ENCODE data around the gene SPATS2L. TPM values are rescaled to one million over a fixed set of nuclear protein-coding genes. Genes with fewer than 3 reads are reported as not detected.

The SPATS2L gene
- total RNA-seq, 1 donor from 2014 or later: 51.0 TPM

DNA sequence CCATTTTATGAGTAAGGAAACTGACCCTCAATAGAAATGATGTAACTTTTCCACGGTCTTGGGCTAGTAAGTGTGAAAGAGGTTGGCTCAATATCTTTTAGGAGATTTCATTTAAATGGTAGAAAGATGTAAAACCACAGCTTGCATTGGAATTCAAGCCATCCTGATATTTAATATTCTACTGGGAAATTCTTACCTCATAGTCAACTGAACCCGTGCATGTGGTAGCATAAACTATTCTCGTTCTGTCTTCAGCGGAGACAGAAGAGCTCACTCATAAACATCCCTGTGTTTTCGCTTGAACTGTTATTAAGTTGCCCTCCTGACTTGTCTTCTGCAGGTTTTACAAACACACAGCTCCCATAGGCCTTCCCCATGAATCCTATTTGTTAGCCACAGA lies 8.5 kb upstream of the SPATS2L start:
- ATAC-seq: no peak

DNA sequence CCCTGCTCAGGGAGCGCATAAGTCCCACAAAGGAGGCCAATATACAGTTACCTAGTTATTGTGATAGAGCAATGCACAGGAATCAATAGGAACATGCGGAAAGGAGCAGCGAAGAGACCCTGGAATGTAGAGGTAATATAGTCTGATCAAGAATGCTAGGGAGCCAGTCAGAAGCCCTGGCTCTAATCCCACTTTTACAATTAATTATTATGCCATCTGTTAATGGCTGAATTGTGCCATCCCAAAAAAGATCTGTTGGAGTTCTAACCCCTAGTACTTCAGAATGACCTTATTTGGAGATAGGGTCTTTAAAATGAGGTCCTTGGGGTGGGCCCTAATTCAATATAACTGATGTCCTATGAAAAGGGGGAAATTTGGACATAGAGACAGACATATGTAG lies 7.7 kb upstream of the SPATS2L start:
- no peak for ATAC-seq

DNA sequence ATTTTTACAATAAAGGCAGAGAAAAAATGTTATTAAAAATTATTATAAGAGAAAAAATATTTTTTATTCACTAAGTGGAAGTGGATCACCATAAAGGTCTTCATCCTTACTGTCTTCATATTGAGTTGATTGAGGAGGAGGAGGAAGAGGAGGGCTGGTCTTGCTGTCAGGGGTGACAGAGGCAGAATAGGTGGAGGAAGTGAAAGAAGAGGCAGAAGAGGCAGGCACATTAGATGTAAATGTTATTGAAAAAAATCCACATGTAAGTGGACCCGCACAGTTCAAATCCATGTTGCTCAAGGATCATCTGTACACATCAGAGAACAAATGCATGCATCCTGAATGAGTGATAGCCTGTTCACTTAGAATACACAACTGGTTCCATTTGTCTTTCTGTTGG lies 6.4 kb upstream of the SPATS2L start:
- no peak for ATAC-seq

DNA sequence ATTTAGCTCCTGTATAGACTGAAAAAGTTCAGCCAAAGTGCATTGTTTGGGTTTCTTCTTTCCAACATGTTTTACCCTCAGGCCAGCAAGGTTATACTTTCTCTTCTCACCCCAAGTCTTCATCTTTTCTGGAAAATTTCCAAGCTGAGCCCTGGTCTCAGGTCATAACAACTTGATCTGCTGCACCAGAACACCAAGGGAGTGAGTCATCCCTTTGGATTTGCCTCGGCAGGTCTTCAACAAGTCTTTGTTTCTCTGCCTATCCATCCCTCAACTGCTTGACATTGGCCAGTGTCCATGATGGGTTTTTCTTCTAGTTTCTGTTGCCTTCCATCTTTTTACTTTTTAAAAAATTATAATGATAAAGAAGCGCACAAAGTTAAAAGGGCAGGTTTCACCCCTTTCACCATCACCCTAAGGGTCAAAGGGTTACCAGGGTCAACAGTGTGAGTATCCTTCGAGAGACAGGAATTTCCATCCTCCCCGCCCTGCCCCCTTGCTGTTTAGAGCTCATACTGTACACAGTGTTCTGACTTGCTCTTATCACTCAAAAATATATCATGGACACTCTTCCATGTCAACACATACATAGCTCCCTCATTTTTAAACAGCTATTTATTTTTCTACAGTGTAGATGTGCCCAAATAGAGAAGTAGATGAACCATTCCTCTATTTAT lies 5.7 kb upstream of the SPATS2L start:
- peak; percentile 81 for ATAC-seq

DNA sequence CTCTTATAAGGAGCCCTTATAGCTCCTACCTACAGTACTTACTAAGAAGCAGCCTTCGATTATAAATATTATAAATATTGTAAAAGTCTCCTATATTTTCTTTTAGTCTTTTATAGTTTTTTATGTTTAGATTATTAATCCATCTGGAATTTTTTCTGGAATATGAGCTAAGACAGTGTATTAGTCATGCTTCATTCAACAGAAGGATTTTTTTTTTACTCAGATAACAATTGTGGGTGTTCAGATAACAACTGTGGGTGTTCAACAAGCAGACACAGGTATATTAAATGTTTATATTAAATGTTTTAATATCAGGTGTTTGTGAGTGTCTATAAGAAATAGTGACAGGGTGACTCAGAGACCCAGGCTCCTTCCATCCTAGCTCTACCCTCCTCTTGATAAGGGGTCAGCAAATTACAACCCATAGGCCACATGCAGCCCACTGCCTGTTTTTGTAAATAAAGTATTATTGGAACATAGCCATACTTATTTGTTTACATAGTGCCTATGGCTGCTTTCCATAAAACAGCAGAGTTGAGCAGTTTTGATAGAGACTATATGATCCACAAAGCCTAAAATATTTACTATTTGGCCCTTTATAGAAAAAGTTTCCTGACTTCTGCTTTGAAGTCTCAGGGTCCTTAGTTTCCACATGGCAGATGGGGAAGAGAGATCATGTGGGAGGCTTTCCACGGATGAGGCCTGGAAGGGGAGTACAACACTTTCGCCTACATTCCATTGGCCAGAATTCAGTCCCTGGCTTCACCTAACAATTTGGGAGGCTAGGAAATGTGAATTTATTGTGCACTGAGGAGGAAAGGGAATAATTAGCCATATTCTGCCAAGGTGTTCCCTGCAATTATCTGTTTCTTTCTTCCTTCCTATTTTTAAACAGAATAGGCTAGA lies 4.3 kb upstream of the SPATS2L start:
- ATAC-seq: no peak

DNA sequence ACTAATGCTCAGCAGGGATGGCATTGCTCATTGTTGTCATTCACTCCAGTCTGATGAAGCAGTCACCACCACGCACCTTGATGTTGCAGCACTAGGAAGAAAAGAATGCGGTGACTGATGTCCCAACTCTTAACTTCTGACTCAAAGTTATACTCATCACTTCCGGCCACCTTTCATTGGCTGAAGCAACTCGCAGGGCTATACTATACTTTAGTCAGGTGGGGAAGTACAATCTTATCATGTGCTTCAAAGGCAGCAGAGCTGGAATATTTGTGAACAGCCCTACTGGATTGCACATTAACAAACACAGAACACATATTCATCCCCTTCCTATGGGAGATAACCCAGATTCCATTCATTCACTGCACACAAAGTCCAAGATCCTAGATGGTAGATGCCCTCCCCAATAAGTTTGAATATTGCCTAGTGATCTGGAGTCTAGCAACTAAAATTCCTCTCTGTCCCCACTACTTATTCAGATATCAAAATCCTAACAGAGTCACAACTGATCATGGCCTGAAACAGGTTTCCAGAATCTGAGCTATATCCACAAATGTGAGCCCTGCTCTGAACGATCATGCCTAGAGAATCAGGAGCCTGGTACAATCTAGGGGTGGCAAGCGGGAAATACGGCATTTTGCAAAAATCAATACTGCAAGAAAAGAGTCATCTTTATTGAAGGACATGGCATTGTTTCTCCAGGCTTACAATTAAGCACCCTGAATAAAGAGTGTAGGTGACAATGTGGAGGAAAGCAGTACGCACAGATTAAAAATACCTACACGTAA lies 3.4 kb upstream of the SPATS2L start:
- peak; percentile 85 for ATAC-seq

DNA sequence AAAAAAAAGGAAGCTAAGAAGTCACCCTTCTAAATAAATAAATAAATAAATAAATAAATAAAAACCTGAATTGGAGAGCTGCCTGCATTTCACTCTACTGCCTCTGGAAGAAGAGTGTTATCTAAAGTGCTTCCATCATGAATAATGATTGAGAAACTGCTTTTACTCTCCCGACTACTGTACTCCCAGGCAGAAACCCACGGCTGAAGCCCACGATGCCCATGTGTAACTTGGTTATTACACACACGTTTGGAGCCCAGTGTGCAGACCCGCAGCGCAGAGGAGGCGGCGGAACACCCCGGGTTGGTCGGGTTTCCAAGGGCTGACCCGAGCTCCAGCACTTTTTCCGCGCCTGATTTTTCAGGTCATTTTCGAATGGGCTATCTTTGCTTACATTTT lies 697 bp upstream of the SPATS2L start:
- no peak for ATAC-seq

DNA sequence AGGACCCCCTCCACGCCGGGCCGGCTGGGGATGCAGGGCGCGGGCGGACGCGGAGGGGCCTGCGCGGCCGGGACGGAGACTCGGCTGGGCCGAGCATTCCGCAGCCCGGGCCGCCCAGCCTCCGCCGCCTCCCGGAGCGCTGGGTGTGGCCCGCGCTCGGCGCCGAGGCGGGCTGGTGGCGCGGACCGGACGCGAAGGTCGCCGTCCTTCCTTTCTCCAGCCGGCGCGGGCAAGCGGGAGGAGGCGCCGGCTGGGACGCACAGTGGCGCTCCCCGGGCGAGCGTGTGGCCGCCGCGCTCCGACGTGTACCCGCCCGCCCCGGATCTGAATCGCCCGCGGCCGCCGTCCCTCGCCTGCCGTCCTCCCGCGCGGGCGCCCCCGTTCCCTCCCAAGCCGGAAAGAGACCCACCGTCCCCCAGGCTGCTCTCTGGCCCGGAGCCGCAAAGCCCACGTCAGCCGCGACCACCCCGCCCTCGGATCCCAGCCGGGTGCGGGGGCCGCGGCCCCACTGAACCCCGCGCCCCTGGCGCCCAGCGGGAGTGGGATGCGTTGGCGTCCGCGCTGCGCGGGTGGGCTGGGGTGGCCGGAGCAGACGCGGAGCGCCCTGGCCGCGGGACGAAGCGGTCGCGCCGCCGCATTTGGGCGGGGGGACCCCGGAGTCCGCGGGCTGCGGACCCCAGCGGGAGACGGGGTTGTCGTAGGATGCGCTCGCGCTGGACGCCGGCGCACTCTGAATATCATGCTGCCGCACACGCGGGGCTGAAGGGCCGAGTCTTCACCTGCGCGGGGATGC lies 634 bp downstream of the SPATS2L start:
- ATAC-seq: peak; percentile 64

DNA sequence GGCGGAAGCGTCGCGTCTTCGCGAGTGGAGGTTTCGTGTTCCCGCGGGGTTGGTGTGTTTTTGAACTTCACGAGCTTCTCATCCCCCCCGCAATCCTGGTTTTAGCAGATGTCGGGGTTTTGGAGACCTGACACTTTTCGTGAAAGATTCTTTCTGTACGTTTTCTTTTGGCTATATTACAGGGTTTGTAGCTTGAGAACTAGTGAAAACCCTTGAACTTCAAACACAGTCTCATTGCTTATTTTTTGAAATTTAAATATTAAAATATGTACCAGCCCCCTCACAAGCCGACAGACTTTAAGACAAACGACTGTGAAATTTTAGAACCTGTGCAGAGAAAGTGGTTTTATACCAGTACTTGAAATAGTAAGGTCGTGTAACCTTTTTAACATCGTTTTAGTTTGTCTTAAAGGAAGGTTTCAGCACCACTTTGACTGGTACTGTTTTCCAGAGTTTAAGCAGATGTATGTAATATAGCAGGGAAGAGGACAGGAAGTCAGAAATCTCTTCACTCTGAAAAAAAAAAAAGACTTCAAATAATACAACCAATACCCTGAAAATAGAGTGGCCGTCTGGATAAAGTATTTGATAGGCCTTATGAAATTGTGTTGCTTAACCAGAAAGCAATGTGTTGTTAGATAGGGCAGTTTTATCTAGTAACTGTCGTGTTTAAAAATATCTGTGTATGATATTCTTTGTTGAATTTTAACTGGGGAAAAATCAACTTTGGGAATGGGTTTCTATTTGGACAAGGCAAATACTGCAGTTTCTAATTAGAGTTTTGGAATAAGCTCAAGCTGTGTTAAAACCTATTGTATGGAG lies 1.4 kb downstream of the SPATS2L start:
- ATAC-seq: no peak

DNA sequence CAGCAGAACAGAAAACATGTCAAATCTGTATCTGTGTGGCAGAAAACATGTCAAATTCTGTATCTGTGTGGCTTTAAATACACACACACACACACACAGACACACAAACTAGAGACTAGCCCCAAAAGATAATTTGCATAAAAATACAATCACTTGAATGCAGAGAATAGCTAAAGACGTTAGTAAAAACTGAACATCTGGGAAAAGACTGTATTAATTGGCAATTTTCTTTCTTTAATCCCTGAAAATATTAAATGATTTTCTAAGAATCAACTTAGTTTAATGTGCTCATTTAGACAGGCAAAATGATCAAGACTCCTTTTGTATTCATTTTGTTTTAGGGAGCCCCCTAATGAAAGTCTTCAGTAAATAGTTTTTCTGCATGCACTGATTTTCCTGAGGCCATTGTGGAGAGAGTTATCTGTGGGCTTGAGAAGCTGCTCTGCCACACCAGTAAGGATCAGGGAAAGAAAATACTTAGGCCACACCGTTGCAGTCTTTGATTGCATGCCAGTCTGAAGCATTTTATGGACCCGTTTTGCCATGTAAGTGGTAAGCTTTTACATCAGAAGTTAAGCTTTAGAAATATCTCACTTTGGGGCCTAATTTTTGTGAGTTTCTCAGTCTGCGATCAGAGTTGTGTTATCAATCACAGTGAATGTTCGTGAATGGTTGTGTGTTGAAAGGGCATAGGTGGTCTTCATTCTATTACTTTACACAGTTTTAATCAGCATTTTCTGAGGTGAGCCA lies 2.2 kb downstream of the SPATS2L start:
- no peak for ATAC-seq

DNA sequence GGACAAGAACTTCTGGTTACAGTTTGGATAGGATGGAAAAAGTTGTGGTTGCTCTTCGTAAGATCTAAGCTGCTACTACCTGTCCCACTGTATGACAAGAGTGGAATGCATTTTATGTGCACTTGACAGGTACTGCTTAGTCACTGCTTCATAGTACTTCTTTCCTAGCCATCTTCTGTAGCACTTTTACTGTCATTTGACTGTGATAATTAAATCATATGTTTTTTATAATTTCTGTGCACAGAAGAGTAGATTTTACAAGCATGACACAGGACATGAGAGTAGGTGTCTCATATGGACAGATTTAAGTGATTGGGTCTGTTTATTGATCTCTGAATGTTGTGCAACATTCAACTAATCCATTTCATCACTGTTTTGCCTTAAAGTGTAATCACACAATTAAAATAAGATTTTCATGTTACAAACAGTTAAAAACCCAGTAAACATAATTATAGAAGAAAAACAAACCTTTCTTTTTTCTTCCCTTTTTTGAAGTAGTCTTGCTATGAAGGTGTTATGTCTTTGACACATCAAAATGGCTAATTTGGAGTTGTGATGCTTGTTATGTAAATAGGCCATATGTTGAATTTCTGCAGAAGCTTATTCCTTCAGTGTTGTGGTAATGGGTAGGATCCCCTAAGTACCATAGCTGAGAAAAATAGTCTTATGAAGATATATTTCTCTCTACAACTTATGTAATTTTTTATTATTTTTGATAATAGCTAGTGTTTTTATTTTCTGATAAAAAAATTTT lies 3.0 kb downstream of the SPATS2L start:
- ATAC-seq: no peak

DNA sequence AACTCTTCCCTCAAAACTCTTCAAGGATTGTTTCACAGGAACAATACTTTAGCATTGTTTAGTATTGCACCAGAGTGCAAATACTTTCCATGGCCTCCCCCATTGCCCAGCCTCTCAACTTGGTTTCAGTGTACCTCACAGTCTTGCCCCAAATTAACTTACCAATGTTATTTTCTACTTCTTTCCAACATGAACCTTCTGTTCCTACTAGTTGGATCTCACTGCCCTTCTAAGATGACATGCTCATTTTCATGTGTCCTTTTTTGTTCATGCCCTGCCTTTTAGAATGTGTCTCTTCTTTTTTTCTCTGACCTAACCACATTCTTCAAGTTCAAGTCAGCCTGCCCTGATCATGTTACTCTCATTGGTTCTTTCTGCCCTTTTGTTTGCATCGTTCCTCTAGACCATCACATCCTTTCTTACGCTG lies 4.1 kb downstream of the SPATS2L start:
- ATAC-seq: no peak

DNA sequence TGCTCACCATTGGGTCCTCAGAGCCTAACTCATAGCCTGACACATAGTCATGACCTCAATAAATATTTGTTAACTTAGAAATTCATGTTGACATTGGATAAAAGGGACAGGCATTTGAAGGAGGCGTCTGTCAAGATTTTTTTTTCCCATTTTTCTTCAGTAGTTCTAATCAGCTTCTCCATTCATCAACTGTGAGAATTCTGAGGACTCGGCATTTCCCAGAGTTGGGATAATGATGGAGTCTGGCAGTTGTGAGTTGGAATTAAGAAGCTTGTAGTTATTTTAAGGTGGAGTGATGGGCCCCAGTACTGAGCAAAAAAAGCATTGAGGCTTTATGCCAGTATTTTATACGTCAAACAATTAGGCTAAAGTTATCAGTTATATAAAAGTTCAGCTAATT lies 4.6 kb downstream of the SPATS2L start:
- ATAC-seq: no peak

DNA sequence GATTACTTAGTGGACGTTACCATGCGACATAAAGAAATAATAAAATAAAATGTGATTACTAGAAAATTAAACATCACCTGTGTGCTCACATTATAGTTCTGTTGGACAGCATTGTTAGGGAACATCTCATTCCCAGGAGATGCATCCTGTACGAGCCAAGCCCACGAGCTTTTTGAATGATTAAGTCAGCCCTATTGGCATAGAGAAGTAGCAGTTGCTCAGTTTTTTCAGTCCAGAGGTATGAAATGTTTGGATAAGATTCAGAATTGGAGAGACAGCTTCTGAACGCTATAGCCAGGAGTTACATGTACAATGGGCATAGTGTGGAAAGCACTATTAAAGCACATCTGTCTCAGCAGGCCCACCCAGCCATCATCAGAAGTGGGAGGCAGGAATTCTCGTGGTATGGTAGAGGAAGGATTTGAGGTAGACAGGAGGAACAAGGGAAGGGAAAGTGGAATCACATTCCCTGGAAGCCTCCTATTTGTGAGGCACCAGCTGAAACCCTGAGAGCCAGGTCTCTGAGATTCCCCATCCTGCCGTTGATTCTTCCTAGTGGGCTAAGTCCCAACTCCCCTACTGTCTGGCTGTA lies 8.6 kb downstream of the SPATS2L start:
- no peak for ATAC-seq

DNA sequence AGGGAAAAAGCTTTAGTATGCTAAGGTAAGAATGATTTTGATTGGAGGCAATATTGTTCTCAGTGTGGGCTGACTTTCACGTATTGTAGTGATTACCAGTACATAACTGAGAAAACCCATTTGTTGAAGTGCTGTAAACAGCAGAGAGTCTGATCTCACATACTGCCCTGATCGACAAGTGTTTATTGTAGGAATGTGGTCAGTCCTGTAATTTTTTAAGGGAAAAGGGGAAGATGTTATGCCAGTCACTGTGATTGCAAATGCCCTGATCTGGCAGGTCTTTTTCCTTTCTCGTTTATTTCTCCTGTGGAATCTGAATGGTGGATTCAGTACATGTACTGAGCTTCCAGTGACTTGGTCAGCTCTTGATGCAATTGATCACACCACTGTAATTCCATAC lies 11.5 kb downstream of the SPATS2L start:
- no peak for ATAC-seq

DNA sequence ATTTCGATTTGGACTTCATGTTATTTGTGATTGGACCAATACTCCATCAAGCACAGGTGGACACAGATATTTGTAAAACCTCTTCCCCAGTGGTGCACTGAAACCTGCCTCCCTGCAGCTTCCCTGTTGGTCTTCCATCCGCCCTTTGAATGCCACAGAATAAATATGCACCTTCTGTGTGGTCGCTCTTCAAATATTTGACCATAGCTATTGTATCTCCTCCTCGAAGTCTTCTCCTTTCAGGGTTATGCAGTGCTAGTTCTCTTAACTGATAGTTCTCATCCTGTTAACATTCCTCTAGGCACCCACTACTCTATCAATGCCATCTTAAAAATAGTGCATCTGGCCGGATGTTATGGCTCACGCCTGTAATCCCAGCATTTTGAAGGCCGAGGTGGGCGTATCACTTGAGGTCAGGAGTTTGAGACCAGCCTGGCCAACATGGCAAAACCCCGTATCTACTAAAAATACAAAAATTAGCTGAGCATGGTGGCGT lies 12.5 kb downstream of the SPATS2L start:
- ATAC-seq: no peak

DNA sequence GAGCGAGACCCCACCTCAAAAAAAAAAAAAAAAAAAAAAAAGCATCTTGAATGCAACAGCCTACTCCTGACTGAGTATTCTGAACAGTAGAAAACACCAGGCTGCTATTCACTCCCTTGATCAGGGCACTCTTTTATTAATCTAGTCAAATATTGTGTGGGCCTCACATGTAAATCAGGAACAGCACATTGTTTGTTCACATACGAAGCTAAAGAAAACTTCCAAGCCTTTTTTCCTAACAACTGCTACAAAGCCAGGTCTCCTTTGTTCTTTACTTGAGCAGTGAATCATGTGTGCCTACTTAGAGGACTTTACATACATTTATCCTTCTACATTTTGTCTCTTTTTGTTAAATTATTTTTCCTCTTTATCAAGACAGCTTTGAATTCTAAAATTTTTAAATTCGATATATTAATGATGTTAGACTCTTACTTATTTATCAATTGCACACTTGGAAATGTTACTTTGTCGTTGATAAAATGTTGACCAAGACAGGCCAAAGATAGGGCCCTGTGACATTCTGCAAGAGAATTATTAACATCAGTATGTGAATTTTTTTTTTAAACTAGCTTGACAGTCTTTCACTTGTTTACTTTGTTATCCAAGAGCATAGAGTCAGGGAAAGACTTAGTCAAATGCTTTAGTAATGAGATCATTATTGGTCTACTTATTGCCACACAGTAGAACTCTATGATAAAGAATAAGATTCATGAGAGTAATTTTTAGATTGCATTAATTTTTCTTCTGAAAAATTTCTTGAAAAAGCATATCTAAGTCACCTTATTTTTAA lies 13.2 kb downstream of the SPATS2L start:
- peak; percentile 65 for ATAC-seq

DNA sequence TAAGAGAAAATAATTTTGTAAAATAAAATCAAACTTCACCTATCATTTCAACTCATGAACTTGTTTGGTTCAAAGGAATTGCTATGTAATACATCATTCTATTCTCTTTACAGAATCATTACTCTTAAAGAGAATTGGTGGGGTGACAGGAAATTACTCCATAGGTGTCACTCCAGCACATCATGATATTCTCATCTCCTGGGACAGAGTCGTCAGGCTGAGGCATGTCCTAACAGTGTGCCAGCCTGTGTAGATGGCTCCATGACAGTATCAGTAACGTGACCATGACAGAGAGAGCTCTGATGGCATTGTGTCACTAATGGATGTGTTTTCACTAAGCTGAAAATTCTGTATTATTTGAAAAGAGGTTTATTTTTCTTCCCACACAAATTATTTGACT lies 13.9 kb downstream of the SPATS2L start:
- ATAC-seq: peak; percentile 84
